DMS 273 (cell line): ENCODE results near the gene TSR3.

Experiments
- DNase-seq: peaks from one replicate; lab custom pipeline; 2025; ENCODE audit not compliant: unreplicated experiment; lab: John Stamatoyannopoulos, UW

Gene TSR3

DNA sequence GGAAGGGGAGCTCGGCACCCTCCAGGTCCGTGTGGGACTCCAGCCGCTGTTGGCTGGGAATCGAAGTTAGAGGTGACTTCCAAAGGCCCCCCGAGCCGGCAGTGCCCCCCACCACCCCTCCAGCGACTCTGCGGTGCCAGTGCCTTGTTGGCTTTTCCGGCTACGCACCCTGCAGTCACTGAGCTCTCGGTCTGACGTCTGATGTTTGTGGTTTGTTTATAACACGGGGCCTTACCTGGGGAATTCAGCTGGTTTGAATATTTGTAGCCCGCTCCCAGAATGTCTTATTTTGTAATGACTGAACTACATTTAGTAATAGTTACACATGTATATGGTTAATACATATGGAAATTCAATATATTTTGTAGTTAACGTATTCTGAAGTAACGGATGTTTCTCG is 25.3 kb downstream of the TSR3 start:
- DNase-seq, result no peak

DNA sequence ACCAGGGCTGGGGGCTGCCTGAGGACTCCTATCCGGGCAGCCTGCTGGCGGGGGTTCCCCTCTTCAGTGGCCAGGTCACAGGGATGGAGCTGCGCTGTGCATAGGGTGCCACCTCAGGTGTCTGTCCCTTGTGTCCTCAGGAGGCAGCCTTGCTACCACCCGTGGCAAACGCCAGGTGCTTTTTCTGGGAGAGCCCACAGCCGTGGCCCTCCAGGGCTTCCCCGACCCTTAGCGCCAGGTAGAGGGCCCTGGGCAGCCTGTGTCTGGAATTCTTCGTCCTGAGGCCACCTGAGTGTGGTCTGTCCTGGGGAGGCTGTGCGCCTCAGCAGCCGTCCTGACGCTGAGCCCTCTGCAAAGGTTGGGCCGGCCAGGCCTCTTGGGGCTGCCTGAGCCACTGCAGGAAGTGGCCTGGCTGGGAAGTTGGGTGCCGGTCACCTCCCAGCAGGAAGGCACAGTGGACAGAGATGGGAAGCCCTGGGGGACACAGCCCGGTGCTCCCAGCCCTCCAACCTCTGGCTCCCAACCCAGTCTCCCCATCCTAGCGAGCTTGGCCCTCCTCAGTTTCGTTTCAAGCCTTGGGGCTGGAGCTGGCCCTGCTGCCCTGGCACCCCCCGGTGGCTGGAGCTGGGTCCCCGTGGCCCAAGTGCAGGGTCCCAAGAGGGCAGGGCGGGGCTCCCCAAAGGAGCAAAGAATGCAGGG is 25.9 kb downstream of the TSR3 start:
- no peak for DNase-seq

- peak; percentile 47 for DNase-seq
These were observed 26.4 kb downstream of the TSR3 start for GRCh38 chr16:1325261-1325660.

DNA sequence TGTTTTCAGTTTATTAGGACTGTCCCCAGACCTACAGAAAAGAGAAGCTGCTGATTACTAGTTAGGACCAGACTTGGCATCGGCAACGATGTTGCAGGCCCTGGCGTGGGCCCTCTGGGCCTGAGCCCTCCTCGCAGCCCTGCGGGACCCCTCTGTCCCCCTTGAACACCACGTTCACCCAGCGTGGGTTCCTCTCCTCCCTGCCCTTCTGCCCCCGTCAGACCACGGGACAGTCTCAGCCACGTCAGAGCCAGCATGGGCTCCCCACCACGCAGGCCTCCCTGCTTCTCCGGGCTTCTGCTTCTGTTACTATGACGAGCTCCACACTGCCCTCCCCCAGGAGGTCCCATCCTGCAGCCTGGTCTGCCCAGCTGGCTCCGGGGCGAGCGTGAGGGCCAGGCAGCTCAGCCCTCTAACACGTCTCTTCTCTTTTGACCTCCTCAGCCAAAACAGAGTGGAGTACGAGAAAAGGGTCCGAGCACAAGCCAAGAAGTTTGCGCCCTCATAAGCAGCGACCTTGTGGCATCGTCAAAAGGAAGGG is 27.3 kb downstream of the TSR3 start:
- DNase-seq, result no peak

- DNase-seq, result no peak
These were observed 28.1 kb downstream of the TSR3 start for GRCh38 chr16:1323296-1324239.

DNA sequence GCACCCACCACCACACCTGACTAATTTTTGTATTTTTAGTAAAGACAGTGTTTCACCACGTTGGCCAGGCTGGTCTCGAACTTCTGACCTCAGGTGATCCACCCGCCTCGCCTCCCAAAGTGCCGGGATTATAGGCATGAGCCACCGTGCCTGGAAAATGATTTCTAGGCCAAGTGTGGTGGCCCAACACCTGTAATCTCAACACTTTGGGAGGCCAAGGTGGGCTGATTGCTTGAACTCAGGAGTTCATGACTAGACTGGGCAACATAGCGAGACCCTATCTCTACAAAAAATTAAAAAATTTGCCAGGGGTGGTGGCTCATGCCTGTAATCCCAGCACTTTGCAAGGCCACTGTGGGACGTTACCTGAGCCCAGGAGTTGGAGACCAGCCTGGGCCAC is 29.3 kb downstream of the TSR3 start:
- DNase-seq, result no peak

- no peak for DNase-seq
These were observed 30.9 kb downstream of the TSR3 start for GRCh38 chr16:1320658-1321240.

DNA sequence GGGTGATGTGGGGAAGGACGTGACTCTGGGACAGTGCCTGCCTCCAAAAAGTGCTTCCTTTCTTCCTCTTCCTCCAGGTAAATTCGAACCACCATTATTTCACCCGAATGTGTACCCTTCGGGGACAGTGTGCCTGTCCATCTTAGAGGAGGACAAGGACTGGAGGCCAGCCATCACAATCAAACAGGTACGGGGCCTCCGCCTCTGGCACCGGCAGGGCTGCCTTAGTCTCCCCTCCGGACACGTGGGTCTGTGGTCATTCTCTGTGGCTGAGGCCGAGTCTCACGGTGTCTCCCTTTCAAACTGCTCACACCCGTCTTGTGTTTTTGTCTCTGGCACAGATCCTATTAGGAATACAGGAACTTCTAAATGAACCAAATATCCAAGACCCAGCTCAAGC is 31.6 kb downstream of the TSR3 start:
- no peak for DNase-seq

DNA sequence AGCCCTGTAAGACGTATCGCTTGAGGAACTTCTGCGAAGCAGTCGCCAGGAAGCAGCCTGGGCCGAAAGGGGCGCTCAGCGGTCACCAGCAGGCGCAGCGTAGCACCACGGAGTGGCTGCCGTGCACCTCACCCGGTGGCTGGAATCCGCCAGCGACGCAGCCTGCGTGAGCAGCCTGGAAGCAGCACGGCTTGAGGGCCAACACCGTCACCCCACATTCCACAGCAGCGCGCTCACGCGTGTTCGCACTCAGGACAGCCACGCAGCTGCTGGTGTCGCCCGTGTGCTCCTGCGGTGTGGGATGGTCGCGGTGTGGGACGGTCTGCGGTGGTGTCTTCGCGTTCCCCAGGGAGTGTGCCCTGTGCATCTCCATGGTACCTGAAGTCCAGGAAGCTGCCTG is 32.6 kb downstream of the TSR3 start:
- DNase-seq, result no peak

- no peak for DNase-seq
These were observed 33.5 kb downstream of the TSR3 start for GRCh38 chr16:1318268-1318545.

DNA sequence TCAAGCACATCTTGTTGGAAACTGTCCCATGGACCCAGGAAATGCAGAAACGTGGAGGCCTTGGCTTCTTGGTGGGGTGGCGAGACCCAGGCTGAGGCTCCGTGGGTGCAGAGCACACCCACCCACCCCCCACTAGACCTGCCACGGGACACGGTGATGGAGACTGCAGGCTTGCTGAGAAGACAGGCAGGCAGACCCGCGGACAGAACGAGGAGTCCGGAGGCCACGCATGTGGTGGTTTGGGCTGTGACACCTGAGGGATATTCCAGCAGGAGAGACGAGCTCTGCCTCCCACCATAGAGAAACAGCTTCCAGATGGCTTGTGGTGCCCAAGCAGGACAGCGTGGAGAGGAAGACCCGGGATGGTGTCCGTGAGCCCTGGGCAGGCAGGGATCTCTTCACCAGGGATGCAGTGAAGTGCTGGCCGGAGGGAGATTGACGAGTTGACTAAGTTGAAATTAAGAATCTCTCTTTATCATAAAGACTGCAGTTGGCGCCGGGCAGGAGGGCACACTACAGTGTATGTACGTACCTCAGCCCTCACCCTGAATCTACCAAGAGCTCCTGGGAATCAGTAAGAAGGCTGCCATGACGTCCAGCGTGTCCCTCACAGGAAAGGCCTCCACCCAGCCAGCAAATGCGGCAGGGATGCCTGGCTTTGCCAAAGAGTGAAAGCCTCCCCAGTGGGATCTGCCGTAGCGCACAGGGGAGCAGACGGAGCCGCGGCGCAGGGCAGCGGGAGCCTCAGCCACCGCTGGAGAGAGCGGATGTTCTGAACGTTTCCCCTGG is 34.0 kb downstream of the TSR3 start:
- no peak for DNase-seq

DNA sequence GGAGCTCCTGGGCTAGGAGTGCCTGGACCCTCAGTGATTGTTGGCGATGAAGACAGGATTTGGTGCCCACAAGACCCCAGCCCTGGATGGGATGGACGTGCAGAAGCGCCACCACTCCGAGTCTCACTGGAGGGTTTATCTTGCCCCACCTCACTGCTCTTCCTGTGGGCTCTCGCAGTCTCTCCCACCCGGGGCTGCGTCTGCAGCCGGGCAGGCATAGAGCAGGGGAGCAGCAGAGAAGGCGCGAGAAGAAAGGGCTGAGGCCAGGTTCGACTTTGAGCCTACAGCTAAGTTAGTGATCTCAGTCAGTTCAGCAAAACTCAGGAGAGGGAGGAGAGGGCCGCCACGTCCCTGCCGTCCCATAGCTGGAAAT is 35.7 kb downstream of the TSR3 start:
- no peak for DNase-seq

DNA sequence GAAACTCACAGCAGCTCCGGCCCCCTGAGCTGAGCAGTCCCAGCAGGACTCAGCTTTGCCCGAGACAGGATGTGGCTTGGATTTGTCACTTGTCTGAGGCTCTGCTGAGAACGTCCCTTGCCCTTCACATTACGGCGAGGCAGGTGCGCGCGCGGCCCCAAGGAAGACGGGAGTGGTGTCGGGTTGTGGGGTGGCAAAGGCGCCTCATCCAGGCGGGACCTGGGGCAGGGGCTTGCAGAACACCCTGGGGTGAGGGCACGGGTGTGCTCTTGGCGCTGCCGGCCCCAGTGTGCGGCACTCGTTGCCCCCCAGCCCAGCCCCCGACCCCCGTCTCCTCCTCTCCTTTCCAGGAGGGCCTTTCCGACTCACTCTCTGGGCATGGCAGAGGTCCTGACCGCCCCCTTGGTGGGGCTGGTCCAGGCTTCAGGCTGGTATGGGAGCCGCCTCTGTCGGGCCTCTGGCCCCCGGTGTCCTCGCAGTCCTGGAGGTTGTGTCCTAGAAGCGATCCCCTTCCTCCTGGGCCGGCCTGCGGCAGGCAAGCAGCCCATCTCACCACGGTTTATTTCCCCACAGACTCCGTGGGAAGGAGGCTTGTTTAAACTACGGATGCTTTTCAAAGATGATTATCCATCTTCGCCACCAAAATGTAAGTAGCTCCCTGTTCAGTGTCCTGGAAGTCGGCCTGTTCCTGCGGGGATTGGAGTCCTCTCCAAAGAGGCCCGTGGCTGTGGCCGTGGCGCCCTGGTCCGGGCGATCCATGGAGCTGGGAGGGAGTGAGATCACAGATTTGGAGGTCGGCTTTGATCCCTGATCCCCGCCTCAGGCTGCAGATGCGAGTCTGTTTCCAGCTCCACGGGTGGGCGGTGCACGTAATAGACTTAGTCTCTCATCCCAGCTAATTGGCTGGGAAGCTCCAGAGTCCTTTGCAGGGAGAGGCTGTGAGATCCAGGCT is 36.3 kb downstream of the TSR3 start:
- DNase-seq, result no peak

- no peak for DNase-seq
These were observed 37.1 kb downstream of the TSR3 start for GRCh38 chr16:1314399-1315068.

DNA sequence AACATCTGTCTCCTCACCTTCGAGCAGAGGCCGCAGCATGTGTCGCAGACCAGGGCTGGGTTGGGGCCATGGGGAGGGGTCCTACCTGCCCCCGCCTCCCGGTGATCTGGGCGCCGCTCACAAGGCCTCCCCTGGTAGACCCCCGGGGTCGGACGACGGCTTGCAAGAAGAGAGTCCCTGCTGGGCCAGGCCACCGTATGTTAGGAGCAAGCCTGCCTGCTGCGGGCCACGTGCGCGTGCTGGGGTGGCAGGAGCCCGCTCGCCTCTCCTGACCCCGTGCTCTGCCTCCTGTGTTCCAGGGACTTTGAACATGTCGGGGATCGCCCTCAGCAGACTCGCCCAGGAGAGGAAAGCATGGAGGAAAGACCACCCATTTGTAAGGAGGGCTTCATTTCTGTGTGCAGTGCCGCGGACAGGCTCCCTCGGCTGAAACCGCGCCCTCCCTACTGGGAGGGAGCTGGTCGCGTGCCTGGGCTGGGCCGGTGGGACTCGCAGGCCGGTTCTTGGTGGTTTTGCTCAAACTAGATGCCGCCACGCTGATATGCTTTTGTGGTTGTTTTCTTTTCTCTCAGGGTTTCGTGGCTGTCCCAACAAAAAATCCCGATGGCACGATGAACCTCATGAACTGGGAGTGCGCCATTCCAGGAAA is 37.8 kb downstream of the TSR3 start:
- DNase-seq, result no peak

- DNase-seq, result no peak
These were observed 38.8 kb downstream of the TSR3 start for GRCh38 chr16:1312903-1313302.

GRCh38 chr16:1312467-1312816 is 39.2 kb downstream of the TSR3 start:
- no peak for DNase-seq

- no peak for DNase-seq
These were observed 39.8 kb downstream of the TSR3 start for GRCh38 chr16:1311738-1312466.
